Right lobe of liver (tissue), 4 donors: ENCODE results near the gene TNIP3.

Source experiments
- CTCF ChIP-seq, 4 donors: fragments of 200-600 bp in 3 of 4; fragments of 450-650 bp in 1 of 4; IDR thresholded peaks; one replicate each; pipeline versions ENCODE4 v1.5.1 to v1.8.0; 2016 to 2022; ENCODE audit warnings: antibody characterized with exemption in 4 of 4, mild to moderate bottlenecking in 2 of 4
- POLR2A ChIP-seq: fragments of 450-650 bp; IDR thresholded peaks from one replicate; pipeline ENCODE4 v1.6.1; 2017; ENCODE audit warnings: antibody characterized with exemption, mild to moderate bottlenecking
- donor health status: DM: no; HTN: no; CAD: no.
- donor health status: DM: no; HTN: no; CAD: no.
- donor health status: DM: no; HTN: yes; CAD: no.

- TF ChIP-seq CTCF (IDR thresholded peaks at IDR 0.05) = no peak
- no peak for TF ChIP-seq POLR2A
Measured at GRCh38 chr4:121185960-121186359, 21.8 kb upstream of the TNIP3 start.
